SK-N-SH (cell line): ENCODE results near the gene CACNG4. TPM values are rescaled to one million over a fixed set of nuclear protein-coding genes. Genes with fewer than 3 reads are reported as not detected.

Experiments used
- CTCF ChIA-PET: fragments of 300-600, 350-600 bp; formaldehyde crosslinking; extraction: SDS; loops from one replicate; lab custom pipeline; 2021; lab: Yijun Ruan, JAX
- POLR2A ChIA-PET: fragments of 350-600 bp; sonication (Branson Sonifier 250); formaldehyde crosslinking; extraction: SDS; loops from one replicate; lab custom pipeline; 2020; ENCODE audit warnings: antibody characterized with exemption, inconsistent platforms; lab: Yijun Ruan, JAX
- DNase-seq: peaks from one replicate; pipeline ENCODE4 v3.0.0; 2012
- H2AFZ ChIP-seq: fragments of 200-600 bp; sonication (generic); 2 replicates; pipeline ENCODE4 v1.8.1; 2016; ENCODE audit warnings: antibody characterized with exemption, mild to moderate bottlenecking, low read depth
- H3F3A ChIP-seq: fragments of 200-600 bp; sonication (generic); replicated peaks from 2 replicates; pipeline ENCODE3; 2016; ENCODE audit warnings: antibody characterized with exemption, mild to moderate bottlenecking; ENCODE audit not compliant: insufficient read depth
- H3K27ac ChIP-seq, 2 experiments: fragments of 200-500 bp in 1 of 2; fragments of 200-600 bp in 1 of 2; sonication (Bioruptor generic) in 1 of 2; sonication (generic), shearing (Covaris generic) in 1 of 2; 2 replicates each; pipeline versions ENCODE4 v1.5.1 to v1.6.1; 2014 to 2016; ENCODE audit warnings: low read depth in 2 of 2, inconsistent platforms in 1 of 2, low read length in 1 of 2, mild to moderate bottlenecking in 1 of 2, mixed read lengths in 1 of 2
- H3K27me3 ChIP-seq: fragments of 200-600 bp; sonication (generic), shearing (Covaris generic); 2 replicates; pipeline ENCODE4 v1.6.1; 2016; ENCODE audit warnings: mixed run types; ENCODE audit not compliant: insufficient read depth
- H3K36me3 ChIP-seq, 2 experiments: fragments of 200-500 bp in 1 of 2; fragments of 200-600 bp in 1 of 2; sonication (Bioruptor generic) in 1 of 2; sonication (generic) in 1 of 2; replicated peaks in 1 of 2; 2 replicates each; pipeline versions ENCODE3 to v1.5.1; 2014 to 2016; ENCODE audit warnings: low read length in 1 of 2, mild to moderate bottlenecking in 1 of 2; ENCODE audit not compliant: insufficient read depth in 2 of 2, control insufficient read depth in 1 of 2
- H3K4me1 ChIP-seq, 2 experiments: fragments of 200-500 bp in 1 of 2; fragments of 200-600 bp in 1 of 2; sonication (Bioruptor generic) in 1 of 2; sonication (generic), shearing (Covaris generic) in 1 of 2; 2 replicates each; pipeline versions ENCODE4 v1.5.1 to v1.6.1; 2014 to 2016; ENCODE audit warnings: low read depth in 1 of 2, low read length in 1 of 2, mixed run types in 1 of 2; ENCODE audit not compliant: insufficient read depth in 2 of 2, control insufficient read depth in 1 of 2
- H3K4me2 ChIP-seq: fragments of 200-600 bp; sonication (generic), shearing (Covaris generic); 2 replicates; pipeline ENCODE4 v1.6.1; 2017; ENCODE audit warnings: mixed run types
- H3K4me3 ChIP-seq, 2 experiments: fragments of 200-500 bp in 1 of 2; fragments of 200-600 bp in 1 of 2; sonication (Bioruptor generic) in 1 of 2; sonication (generic), shearing (Covaris generic) in 1 of 2; 2 replicates each; pipeline versions ENCODE4 v1.5.1 to v1.8.1; 2014 to 2016; ENCODE audit warnings: low read depth in 2 of 2, inconsistent platforms in 1 of 2, low read length in 1 of 2, mild to moderate bottlenecking in 1 of 2, mixed read lengths in 1 of 2, moderate library complexity in 1 of 2
- H3K79me2 ChIP-seq: fragments of 200-600 bp; sonication (generic); 2 replicates; pipeline ENCODE4 v1.8.1; 2017; ENCODE audit warnings: mild to moderate bottlenecking; ENCODE audit not compliant: insufficient read depth
- H3K9ac ChIP-seq: fragments of 200-600 bp; sonication (generic); 2 replicates; pipeline ENCODE4 v1.6.1; 2017; ENCODE audit warnings: mixed run types
- H3K9me2 ChIP-seq: fragments of 200-600 bp; sonication (generic); 2 replicates; pipeline ENCODE4 v1.6.1; 2017; ENCODE audit warnings: mixed run types
- H3K9me3 ChIP-seq: fragments of 200-600 bp; sonication (generic); 2 replicates; pipeline ENCODE4 v1.6.1; 2017; ENCODE audit warnings: mixed run types, mild to moderate bottlenecking, moderate library complexity
- H4K20me1 ChIP-seq: fragments of 200-600 bp; sonication (generic); 2 replicates; pipeline ENCODE4 v1.6.1; 2017; ENCODE audit warnings: mild to moderate bottlenecking, mixed run types; ENCODE audit not compliant: insufficient read depth
- CHD2 ChIP-seq: fragments of 150-350 bp; IDR thresholded peaks from 2 replicates; pipeline ENCODE4 v1.6.1; 2018; ENCODE audit warnings: low read length; ENCODE audit not compliant: partially characterized antibody
- EP300 ChIP-seq, 2 experiments: IDR thresholded peaks; 2 replicates each; pipeline versions ENCODE4 v1.4.0 to v1.6.1; 2012; ENCODE audit warnings: borderline replicate concordance in 1 of 2, low read depth in 1 of 2, low read length in 1 of 2
- FOSL2 ChIP-seq: IDR thresholded peaks from 2 replicates; pipeline ENCODE4 v1.4.0; 2012; ENCODE audit warnings: low read depth, mild to moderate bottlenecking, moderate library complexity, borderline replicate concordance
- FOXM1 ChIP-seq: IDR thresholded peaks from 2 replicates; pipeline ENCODE4 v1.4.0; 2012; ENCODE audit warnings: low read depth, mild to moderate bottlenecking
- NRF1 ChIP-seq: IDR thresholded peaks from 2 replicates; pipeline ENCODE4 v1.6.1; 2012; ENCODE audit warnings: low read depth, mild to moderate bottlenecking, low read length
- PBX3 ChIP-seq: IDR thresholded peaks from 2 replicates; pipeline ENCODE4; 2012
- TCF12 ChIP-seq: IDR thresholded peaks from 2 replicates; pipeline ENCODE4 v1.4.0; 2012
- YY1 ChIP-seq: IDR thresholded peaks from 2 replicates; pipeline ENCODE4 v1.4.0; 2012; ENCODE audit warnings: low read depth, mild to moderate bottlenecking
- WGBS: methylation state at CpG from one replicate; pipeline ENCODE4 v1.1.6; 2017; ENCODE audit warnings: low lambda C conversion rate; 5-methylcytosine and 5-hydroxymethylcytosine counted together
- polyA plus RNA-seq, 3 experiments: library from polyadenylated mRNA; depleted of rRNA; stranded (reverse); fragments of >200 nt; gene quantifications; 2 replicates each; pipeline ENCODE4 v1.2.3, GENCODE V29; 2012
- TF ChIP-seq, protein P1 (sequence below): IDR thresholded peaks from 2 replicates; pipeline ENCODE4 v1.6.1; 2012; ENCODE audit warnings: mild to moderate bottlenecking, low read depth, low read length, moderate library complexity
- TF ChIP-seq, protein P2 (sequence below): IDR thresholded peaks from 2 replicates; pipeline ENCODE4 v1.4.0; 2012; ENCODE audit warnings: low read depth
- TF ChIP-seq, protein P3 (sequence below): fragments of 150-350 bp; IDR thresholded peaks from 2 replicates; pipeline ENCODE4 v1.6.1; 2017; ENCODE audit warnings: antibody characterized with exemption, low read length, low read depth, borderline replicate concordance
- TF ChIP-seq, protein P4 (sequence below): fragments of 150-350 bp; IDR thresholded peaks from 2 replicates; pipeline ENCODE4 v1.6.1; 2016; ENCODE audit warnings: mild to moderate bottlenecking, low read depth, low read length
- TF ChIP-seq, protein P5 (sequence below): fragments of 200-600 bp; sonication (generic); IDR thresholded peaks from 2 replicates; pipeline ENCODE4 v1.6.1; 2017; ENCODE audit warnings: antibody characterized with exemption, mild to moderate bottlenecking, moderate library complexity

CACNG4 gene
- polyA plus RNA-seq, 1 of the 3 experiments (the other 2 are of a cell fraction) = 13.2 TPM

- Histone ChIP-seq H3K4me2 (no peak overlapping the region), H3K79me2 (no peaks in the 10 kb centered on the region), H3K4me3 (no peak overlapping the region), H3K4me1 (peaks cover 10 to 16% of the 10 kb centered on the region in 2 experiments; a peak in 3 of 4 replicates), H3F3A (no peaks in the 10 kb centered on the region), H3K9me2 (no peaks in the 10 kb centered on the region), H3K36me3 (no peaks in the 10 kb centered on the region), H3K27ac (no peak overlapping the region), H2AFZ (no peak overlapping the region), H4K20me1 (no peaks in the 10 kb centered on the region), H3K9me3 (no peaks in the 10 kb centered on the region), H3K9ac (no peak overlapping the region), H3K27me3 (no peaks in the 10 kb centered on the region)
- TF ChIP-seq EP300 (IDR thresholded peaks at IDR 0.05; ENCODE audit: borderline replicate concordance in 1 of 2, low read depth in 1 of 2, low read length in 1 of 2) (no peak), NRF1 (no peak), CHD2 (no peak), YY1 (no peak), PBX3 (no peak), FOSL2 (no peak), TCF12 (no peak), FOXM1 (no peak)
- TF ChIP-seq, protein P1, sequence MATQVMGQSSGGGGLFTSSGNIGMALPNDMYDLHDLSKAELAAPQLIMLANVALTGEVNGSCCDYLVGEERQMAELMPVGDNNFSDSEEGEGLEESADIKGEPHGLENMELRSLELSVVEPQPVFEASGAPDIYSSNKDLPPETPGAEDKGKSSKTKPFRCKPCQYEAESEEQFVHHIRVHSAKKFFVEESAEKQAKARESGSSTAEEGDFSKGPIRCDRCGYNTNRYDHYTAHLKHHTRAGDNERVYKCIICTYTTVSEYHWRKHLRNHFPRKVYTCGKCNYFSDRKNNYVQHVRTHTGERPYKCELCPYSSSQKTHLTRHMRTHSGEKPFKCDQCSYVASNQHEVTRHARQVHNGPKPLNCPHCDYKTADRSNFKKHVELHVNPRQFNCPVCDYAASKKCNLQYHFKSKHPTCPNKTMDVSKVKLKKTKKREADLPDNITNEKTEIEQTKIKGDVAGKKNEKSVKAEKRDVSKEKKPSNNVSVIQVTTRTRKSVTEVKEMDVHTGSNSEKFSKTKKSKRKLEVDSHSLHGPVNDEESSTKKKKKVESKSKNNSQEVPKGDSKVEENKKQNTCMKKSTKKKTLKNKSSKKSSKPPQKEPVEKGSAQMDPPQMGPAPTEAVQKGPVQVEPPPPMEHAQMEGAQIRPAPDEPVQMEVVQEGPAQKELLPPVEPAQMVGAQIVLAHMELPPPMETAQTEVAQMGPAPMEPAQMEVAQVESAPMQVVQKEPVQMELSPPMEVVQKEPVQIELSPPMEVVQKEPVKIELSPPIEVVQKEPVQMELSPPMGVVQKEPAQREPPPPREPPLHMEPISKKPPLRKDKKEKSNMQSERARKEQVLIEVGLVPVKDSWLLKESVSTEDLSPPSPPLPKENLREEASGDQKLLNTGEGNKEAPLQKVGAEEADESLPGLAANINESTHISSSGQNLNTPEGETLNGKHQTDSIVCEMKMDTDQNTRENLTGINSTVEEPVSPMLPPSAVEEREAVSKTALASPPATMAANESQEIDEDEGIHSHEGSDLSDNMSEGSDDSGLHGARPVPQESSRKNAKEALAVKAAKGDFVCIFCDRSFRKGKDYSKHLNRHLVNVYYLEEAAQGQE = no peak
- TF ChIP-seq, protein P2, sequence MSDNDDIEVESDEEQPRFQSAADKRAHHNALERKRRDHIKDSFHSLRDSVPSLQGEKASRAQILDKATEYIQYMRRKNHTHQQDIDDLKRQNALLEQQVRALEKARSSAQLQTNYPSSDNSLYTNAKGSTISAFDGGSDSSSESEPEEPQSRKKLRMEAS = no peak
- TF ChIP-seq, protein P3, sequence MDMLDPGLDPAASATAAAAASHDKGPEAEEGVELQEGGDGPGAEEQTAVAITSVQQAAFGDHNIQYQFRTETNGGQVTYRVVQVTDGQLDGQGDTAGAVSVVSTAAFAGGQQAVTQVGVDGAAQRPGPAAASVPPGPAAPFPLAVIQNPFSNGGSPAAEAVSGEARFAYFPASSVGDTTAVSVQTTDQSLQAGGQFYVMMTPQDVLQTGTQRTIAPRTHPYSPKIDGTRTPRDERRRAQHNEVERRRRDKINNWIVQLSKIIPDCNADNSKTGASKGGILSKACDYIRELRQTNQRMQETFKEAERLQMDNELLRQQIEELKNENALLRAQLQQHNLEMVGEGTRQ = no peak
- TF ChIP-seq, protein P4, sequence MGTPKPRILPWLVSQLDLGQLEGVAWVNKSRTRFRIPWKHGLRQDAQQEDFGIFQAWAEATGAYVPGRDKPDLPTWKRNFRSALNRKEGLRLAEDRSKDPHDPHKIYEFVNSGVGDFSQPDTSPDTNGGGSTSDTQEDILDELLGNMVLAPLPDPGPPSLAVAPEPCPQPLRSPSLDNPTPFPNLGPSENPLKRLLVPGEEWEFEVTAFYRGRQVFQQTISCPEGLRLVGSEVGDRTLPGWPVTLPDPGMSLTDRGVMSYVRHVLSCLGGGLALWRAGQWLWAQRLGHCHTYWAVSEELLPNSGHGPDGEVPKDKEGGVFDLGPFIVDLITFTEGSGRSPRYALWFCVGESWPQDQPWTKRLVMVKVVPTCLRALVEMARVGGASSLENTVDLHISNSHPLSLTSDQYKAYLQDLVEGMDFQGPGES = no peak
- TF ChIP-seq, protein P5, sequence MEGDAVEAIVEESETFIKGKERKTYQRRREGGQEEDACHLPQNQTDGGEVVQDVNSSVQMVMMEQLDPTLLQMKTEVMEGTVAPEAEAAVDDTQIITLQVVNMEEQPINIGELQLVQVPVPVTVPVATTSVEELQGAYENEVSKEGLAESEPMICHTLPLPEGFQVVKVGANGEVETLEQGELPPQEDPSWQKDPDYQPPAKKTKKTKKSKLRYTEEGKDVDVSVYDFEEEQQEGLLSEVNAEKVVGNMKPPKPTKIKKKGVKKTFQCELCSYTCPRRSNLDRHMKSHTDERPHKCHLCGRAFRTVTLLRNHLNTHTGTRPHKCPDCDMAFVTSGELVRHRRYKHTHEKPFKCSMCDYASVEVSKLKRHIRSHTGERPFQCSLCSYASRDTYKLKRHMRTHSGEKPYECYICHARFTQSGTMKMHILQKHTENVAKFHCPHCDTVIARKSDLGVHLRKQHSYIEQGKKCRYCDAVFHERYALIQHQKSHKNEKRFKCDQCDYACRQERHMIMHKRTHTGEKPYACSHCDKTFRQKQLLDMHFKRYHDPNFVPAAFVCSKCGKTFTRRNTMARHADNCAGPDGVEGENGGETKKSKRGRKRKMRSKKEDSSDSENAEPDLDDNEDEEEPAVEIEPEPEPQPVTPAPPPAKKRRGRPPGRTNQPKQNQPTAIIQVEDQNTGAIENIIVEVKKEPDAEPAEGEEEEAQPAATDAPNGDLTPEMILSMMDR = no peak
- CTCF ChIA-PET = interaction anchor here (0.6 to 1.7 kb wide), 5 partner anchors 9 to 636 kb away, joined by 3 to 4 read pairs (median 3); no protein-coding TSS in a partner anchor
- POLR2A ChIA-PET = no interaction called here
- 88% methylated on average over 8 of the region's 8 CpGs for WGBS
- DNase-seq = no peak
Measured at GRCh38 chr17:66941773-66942450, 22.6 kb upstream of the CACNG4 start.
